IMR-90 (cell line): Measurements from ENCODE around the gene SATL1. TPM values are rescaled to one million over a fixed set of nuclear protein-coding genes. Genes with fewer than 3 reads are reported as not detected.

Experiments used
- ATAC-seq: fragments of 200-7000 bp; cut with Tn5 transposase; 2 replicates; pipeline ENCODE4 v1.9.1; 2020; ENCODE audit warnings: low read depth, mild to moderate bottlenecking, moderate library complexity
- BruUV-seq: library from RNA; stranded (reverse); fragments of 400-500 nt; replicated peaks from 2 replicates; lab custom pipeline; 2021; lab: Mats Ljungman, UMichigan
- CTCF ChIA-PET: fragments of 300-600 bp; formaldehyde crosslinking; extraction: SDS; loops from one replicate; lab custom pipeline; 2021; ENCODE audit warnings: antibody characterized with exemption; lab: Yijun Ruan, JAX
- POLR2A ChIA-PET: fragments of 300-600 bp; sonication (Branson Sonifier 250); formaldehyde crosslinking; loops from one replicate; lab custom pipeline; 2022; ENCODE audit warnings: antibody characterized with exemption; ENCODE audit not compliant: unreplicated experiment; lab: Charles Lee
- DNase-seq: peaks from one replicate; pipeline ENCODE4 v3.0.0; 2013
- H2AFZ ChIP-seq: replicated peaks from 2 replicates; pipeline ENCODE3; 2013; ENCODE audit warnings: low read length, mild to moderate bottlenecking; ENCODE audit not compliant: poor library complexity
- H2AK5ac ChIP-seq: 2 replicates; pipeline ENCODE4 v1.6.1; 2013; ENCODE audit warnings: low read depth, low read length, inconsistent platforms
- H2AK9ac ChIP-seq: replicated peaks from 2 replicates; pipeline ENCODE3; 2013; ENCODE audit warnings: mild to moderate bottlenecking, low read depth, low read length, moderate library complexity; ENCODE audit not compliant: poor library complexity
- H2BK120ac ChIP-seq: 2 replicates; pipeline ENCODE4 v1.6.1; 2013; ENCODE audit warnings: low read depth, low read length, inconsistent platforms
- H2BK15ac ChIP-seq: 3 replicates; pipeline ENCODE4 v1.6.1; 2013; ENCODE audit warnings: low read depth, low read length, inconsistent platforms
- H2BK20ac ChIP-seq: 2 replicates; pipeline ENCODE4 v1.6.1; 2013; ENCODE audit warnings: low read depth, mild to moderate bottlenecking, inconsistent platforms, low read length, moderate library complexity
- H2BK5ac ChIP-seq: 2 replicates; pipeline ENCODE4 v1.6.1; 2013; ENCODE audit warnings: mild to moderate bottlenecking, low read depth, low read length, inconsistent platforms; ENCODE audit not compliant: poor library complexity, severe bottlenecking
- H3K14ac ChIP-seq: replicated peaks from 2 replicates; pipeline ENCODE4 v1.6.1; 2013; ENCODE audit warnings: low read depth, low read length, inconsistent platforms
- H3K18ac ChIP-seq: 2 replicates; pipeline ENCODE4 v1.6.1; 2013; ENCODE audit warnings: low read depth, low read length, control low read depth
- H3K23ac ChIP-seq: 2 replicates; pipeline ENCODE4 v1.6.1; 2013; ENCODE audit warnings: low read depth, low read length, inconsistent platforms
- H3K27ac ChIP-seq: 2 replicates; pipeline ENCODE4 v1.5.1; 2013; ENCODE audit warnings: mild to moderate bottlenecking, control low read depth, low read length; ENCODE audit not compliant: insufficient read depth
- H3K27me3 ChIP-seq: 2 replicates; pipeline ENCODE4 v1.6.1; 2013; ENCODE audit warnings: low read length; ENCODE audit not compliant: control insufficient read depth, insufficient read depth
- H3K36me3 ChIP-seq: 2 replicates; pipeline ENCODE4 v1.6.1; 2013; ENCODE audit warnings: low read length, mixed read lengths; ENCODE audit not compliant: control insufficient read depth, insufficient read depth
- H3K4ac ChIP-seq: 2 replicates; pipeline ENCODE4 v1.6.1; 2013; ENCODE audit warnings: low read depth, low read length, inconsistent platforms
- H3K4me1 ChIP-seq: 2 replicates; pipeline ENCODE4 v1.6.1; 2013; ENCODE audit warnings: low read length, mixed read lengths; ENCODE audit not compliant: control insufficient read depth, insufficient read depth
- H3K4me2 ChIP-seq: 2 replicates; pipeline ENCODE4 v1.6.1; 2013; ENCODE audit warnings: low read depth, mild to moderate bottlenecking, control low read depth, low read length, moderate library complexity
- H3K4me3 ChIP-seq: 2 replicates; pipeline ENCODE4 v1.5.1; 2013; ENCODE audit warnings: low read depth, mild to moderate bottlenecking, control low read depth, low read length, moderate library complexity; ENCODE audit not compliant: insufficient read depth
- H3K56ac ChIP-seq: 2 replicates; pipeline ENCODE4 v1.6.1; 2013; ENCODE audit warnings: low read length, inconsistent platforms; ENCODE audit not compliant: insufficient read depth; ENCODE audit errors: extremely low read depth
- H3K79me1 ChIP-seq, 2 experiments: 2 replicates each; pipeline ENCODE4 v1.6.1; 2013; ENCODE audit warnings: low read length in 2 of 2, inconsistent platforms in 1 of 2, low read depth in 1 of 2
- H3K9ac ChIP-seq: 2 replicates; pipeline ENCODE4 v1.6.1; 2013; ENCODE audit warnings: low read depth, low read length, control low read depth
- H3K9me1 ChIP-seq: 2 replicates; pipeline ENCODE4 v1.6.1; 2013; ENCODE audit warnings: low read length, inconsistent platforms; ENCODE audit not compliant: insufficient read depth
- H3K9me3 ChIP-seq: 2 replicates; pipeline ENCODE4 v1.6.1; 2013; ENCODE audit warnings: low read length; ENCODE audit not compliant: control insufficient read depth, insufficient read depth
- H4K20me1 ChIP-seq: 2 replicates; pipeline ENCODE4 v1.6.1; 2013; ENCODE audit warnings: low read length, inconsistent platforms; ENCODE audit not compliant: insufficient read depth
- H4K5ac ChIP-seq: 2 replicates; pipeline ENCODE4 v1.6.1; 2013; ENCODE audit warnings: mild to moderate bottlenecking, low read depth, low read length, control low read depth
- H4K8ac ChIP-seq, 2 experiments: 2 replicates each; pipeline ENCODE4 v1.6.1; 2013; ENCODE audit warnings: low read depth in 2 of 2, low read length in 2 of 2, control low read depth in 1 of 2, inconsistent platforms in 1 of 2
- H4K91ac ChIP-seq: 2 replicates; pipeline ENCODE4 v1.6.1; 2013; ENCODE audit warnings: low read depth, low read length, inconsistent platforms; ENCODE audit not compliant: insufficient read depth
- BHLHE40 ChIP-seq: fragments of 150-350 bp; IDR thresholded peaks from 2 replicates; pipeline ENCODE4 v1.6.1; 2016; ENCODE audit warnings: mild to moderate bottlenecking, low read depth, low read length
- CEBPB ChIP-seq: IDR thresholded peaks from 2 replicates; pipeline ENCODE4 v1.6.1; 2012; ENCODE audit warnings: low read depth, low read length, improper control_type of control experiment
- CHD1 ChIP-seq: IDR thresholded peaks from 2 replicates; pipeline ENCODE4 v1.6.1; 2012; ENCODE audit warnings: low read depth, low read length, improper control_type of control experiment
- CTCF ChIP-seq: conservative IDR thresholded peaks from 2 replicates; pipeline ENCODE4 v1.5.1; 2012; ENCODE audit warnings: mild to moderate bottlenecking, low read depth, low read length, improper control_type of control experiment
- ELK1 ChIP-seq: fragments of 150-350 bp; IDR thresholded peaks from 2 replicates; pipeline ENCODE4 v1.6.1; 2016; ENCODE audit warnings: low read depth, mild to moderate bottlenecking, low read length, moderate library complexity, borderline replicate concordance
- FOS ChIP-seq: fragments of 150-350 bp; IDR thresholded peaks from 2 replicates; pipeline ENCODE4 v1.6.1; 2016; ENCODE audit warnings: low read depth, low read length
- MAFK ChIP-seq: IDR thresholded peaks from 2 replicates; pipeline ENCODE4 v1.6.1; 2012; ENCODE audit warnings: low read depth, low read length, improper control_type of control experiment
- MAZ ChIP-seq: IDR thresholded peaks from 2 replicates; pipeline ENCODE4 v1.6.1; 2012; ENCODE audit warnings: low read depth, mild to moderate bottlenecking, low read length, improper control_type of control experiment, moderate library complexity, borderline replicate concordance
- MXI1 ChIP-seq: IDR thresholded peaks from 2 replicates; pipeline ENCODE4 v1.6.1; 2012; ENCODE audit warnings: low read depth, mild to moderate bottlenecking, low read length, moderate library complexity, borderline replicate concordance
- NFE2L2 ChIP-seq: fragments of 150-350 bp; IDR thresholded peaks from 2 replicates; pipeline ENCODE4 v1.6.1; 2016; ENCODE audit warnings: low read depth, mild to moderate bottlenecking, low read length
- POLR2A ChIP-seq: IDR thresholded peaks from 2 replicates; pipeline ENCODE4 v1.6.1; 2012; ENCODE audit warnings: mild to moderate bottlenecking, low read depth, low read length
- RAD21 ChIP-seq: IDR thresholded peaks from 2 replicates; pipeline ENCODE4 v1.6.1; 2012; ENCODE audit warnings: low read length, improper control_type of control experiment
- RCOR1 ChIP-seq: IDR thresholded peaks from 2 replicates; pipeline ENCODE4 v1.6.1; 2012; ENCODE audit warnings: mild to moderate bottlenecking, low read length, improper control_type of control experiment; ENCODE audit not compliant: insufficient replicate concordance
- RFX5 ChIP-seq: IDR thresholded peaks from 2 replicates; pipeline ENCODE4 v1.8.0; 2012; ENCODE audit warnings: low read depth, mild to moderate bottlenecking, low read length, moderate library complexity
- SMC3 ChIP-seq: fragments of 150-350 bp; IDR thresholded peaks from 2 replicates; pipeline ENCODE4 v1.6.1; 2016; ENCODE audit warnings: low read depth, mild to moderate bottlenecking, antibody characterized with exemption, low read length, moderate library complexity
- USF2 ChIP-seq: fragments of 150-350 bp; IDR thresholded peaks from 2 replicates; pipeline ENCODE4 v1.6.1; 2017; ENCODE audit warnings: mild to moderate bottlenecking, antibody characterized with exemption, low read length, low read depth
- dilution Hi-C: fragments of 300-500 bp; cut with HindIII; formaldehyde crosslinking; loops from one replicate; pipeline ENCODE4 v1.14.3; 2018; ENCODE audit warnings: low sequenced_read_pairs; ENCODE audit not compliant: unreplicated experiment
- in situ Hi-C: fragments of 300-500 bp; cut with MboI; formaldehyde crosslinking; loops from 3 replicates; pipeline ENCODE4 v1.14.3; 2019; ENCODE audit warnings: low sequenced_read_pairs, inconsistent platforms, mixed read lengths
- intact Hi-C: fragments of 100-400 bp; cut with micrococcal nuclease; formaldehyde crosslinking; loops from 2 replicates; pipeline ENCODE4 v1.10.0; 2022
- polyA plus RNA-seq, 3 experiments: library from polyadenylated mRNA; depleted of rRNA; stranded (reverse); fragments of >200 nt; gene quantifications; 2 replicates each; pipeline ENCODE4 v1.2.3, GENCODE V29; 2012; ENCODE audit warnings: low replicate concordance in 1 of 3
- total RNA-seq: library from RNA; depleted of rRNA; stranded (reverse); fragments of >200 nt; gene quantifications from 2 replicates; pipeline ENCODE4 v1.2.3, GENCODE V29; 2012

SATL1 gene
- total and polyA plus RNA-seq, 2 of the 4 experiments (the other 2 are of a cell fraction) = not detected

- no peak overlapping the region for H3K18ac ChIP-seq
- H3K4me1 ChIP-seq = no peaks in the 10 kb centered on the region
- no peak overlapping the region for H3K23ac ChIP-seq
- no peaks in the 10 kb centered on the region for H3K79me1 ChIP-seq
- H3K36me3 ChIP-seq = no peaks in the 10 kb centered on the region
- no peaks in the 10 kb centered on the region for H3K9me1 ChIP-seq
- dilution Hi-C loops (no loop called here), in situ Hi-C loops (no loop called here), intact Hi-C loops (no loop called here)
- H2BK120ac ChIP-seq = no peak overlapping the region
- BruUV-seq = no TSS peak
- H4K5ac ChIP-seq = no peak overlapping the region
- H2AK5ac ChIP-seq = no peak overlapping the region
- H2AFZ ChIP-seq = no peak overlapping the region
- ATAC-seq = no peak
- H3K9me3 ChIP-seq = no peaks in the 10 kb centered on the region
- POLR2A ChIA-PET = no interaction called here
- no peaks in the 10 kb centered on the region for H3K27me3 ChIP-seq
- no peak overlapping the region for H4K91ac ChIP-seq
- no peak overlapping the region for H4K8ac ChIP-seq
- no peak overlapping the region for H2BK20ac ChIP-seq
- H3K14ac ChIP-seq = no peak overlapping the region
- H2BK5ac ChIP-seq = no peak overlapping the region
- no peak overlapping the region for H3K27ac ChIP-seq
- no peak for DNase-seq
- CTCF ChIA-PET = no interaction called here
- H3K4me2 ChIP-seq = no peak overlapping the region
- H2BK15ac ChIP-seq = no peak overlapping the region
- H3K4ac ChIP-seq = no peak overlapping the region
- no peak overlapping the region for H3K4me3 ChIP-seq
- H3K56ac ChIP-seq = no peak overlapping the region
- TF ChIP-seq MAZ (no peak), MAFK (no peak), FOS (no peak), BHLHE40 (no peak), CHD1 (no peak), ELK1 (no peak), NFE2L2 (no peak), RFX5 (no peak), POLR2A (no peak), MXI1 (no peak), CTCF (no peak), CEBPB (no peak), RCOR1 (no peak), USF2 (no peak), RAD21 (no peak), SMC3 (no peak)
- H4K20me1 ChIP-seq = no peaks in the 10 kb centered on the region
- H3K9ac ChIP-seq = no peak overlapping the region
- H2AK9ac ChIP-seq = no peak overlapping the region
Measured at GRCh38 chrX:85136409-85136808, 107.2 kb downstream of the SATL1 start.
